ENCODE results near the gene RNU1-4. TPM values are rescaled to one million over a fixed set of nuclear protein-coding genes. Genes with fewer than 3 reads are reported as not detected.
"Not testable (repeated sequence)": the region's sequence is repeated elsewhere in the genome, so short reads cannot be mapped to it uniquely, and the experiment has no call there.

The RNU1-4 gene
- total and polyA plus RNA-seq, 2 of the 13 experiments (the other 11 are each of a cell fraction or from before 2014, with no cell fraction given): under 0.01 to 11,018 TPM

- peak; percentile 85 for TF ChIP-seq ZNF639 (CRISPR knock-in tag; conservative IDR thresholded peaks at IDR 0.05)
- peak; percentile 45 for TF ChIP-seq BCL6 (CRISPR knock-in tag; IDR thresholded peaks at IDR 0.05)
- peak; percentile 69; the same call in 1 of the 2 replicates for TF ChIP-seq SNAPC4 (CRISPR knock-in tag; IDR thresholded peaks at IDR 0.05)
- 0 out of 2 replicates have a peak, but pooled peaks have one; percentile 63 for TF ChIP-seq ZNF780A (CRISPR knock-in tag; IDR thresholded peaks at IDR 0.05)
- TF ChIP-seq RARA (CRISPR knock-in tag; IDR thresholded peaks at IDR 0.05): peak; percentile 26
- TF ChIP-seq TBX2 (CRISPR knock-in tag; IDR thresholded peaks at IDR 0.05; ENCODE audit: borderline replicate concordance): 0 out of 2 replicates have a peak, but pooled peaks have one; percentile 32
- peak; percentile 80; the same call in 1 of the 2 replicates for TF ChIP-seq CBX5 (CRISPR knock-in tag; IDR thresholded peaks at IDR 0.05; ENCODE audit: borderline replicate concordance)
- 0 out of 2 replicates have a peak, but pooled peaks have one; percentile 33 for TF ChIP-seq PAXIP1 (CRISPR knock-in tag; conservative IDR thresholded peaks at IDR 0.05)
- peak; percentile 51 for TF ChIP-seq KDM2A (CRISPR knock-in tag; IDR thresholded peaks at IDR 0.05; ENCODE audit: borderline replicate concordance, low read depth)
- TF ChIP-seq NONO (IDR thresholded peaks at IDR 0.05); CREM (CRISPR knock-in tag; IDR thresholded peaks at IDR 0.05); CREB1 (IDR thresholded peaks at IDR 0.05): not testable (repeated sequence)
- peak; percentile 59 for TF ChIP-seq NONO (CRISPR knock-in tag; conservative IDR thresholded peaks at IDR 0.05)
- peak; percentile 59; the same call in 1 of the 2 replicates for TF ChIP-seq SP4 (CRISPR knock-in tag; IDR thresholded peaks at IDR 0.05)
- TF ChIP-seq THAP11 (CRISPR knock-in tag; IDR thresholded peaks at IDR 0.05): peak; percentile 93
- TF ChIP-seq CREM (IDR thresholded peaks at IDR 0.05): peak; percentile 66; the same call in 1 of the 2 replicates
- TF ChIP-seq FOSL2 (CRISPR knock-in tag; IDR thresholded peaks at IDR 0.05): peak; percentile 50; the same call in 1 of the 2 replicates
- TF ChIP-seq ZNF124 (CRISPR knock-in tag; IDR thresholded peaks at IDR 0.05): peak; percentile 89; the same call in 1 of the 2 replicates
- TF ChIP-seq PITX1 (CRISPR knock-in tag; IDR thresholded peaks at IDR 0.05): peak; percentile 50; the same call in 1 of the 2 replicates
- peak; percentile 73; the same call in 1 of the 2 replicates for TF ChIP-seq HMG20B (CRISPR knock-in tag; conservative IDR thresholded peaks at IDR 0.05)
- TF ChIP-seq CREB1 (CRISPR knock-in tag; IDR thresholded peaks at IDR 0.05): peak; percentile 62; the same call in 1 of the 2 replicates
- TF ChIP-seq ZNF589 (CRISPR knock-in tag; conservative IDR thresholded peaks at IDR 0.05): 0 out of 2 replicates have a peak, but pooled peaks have one; percentile 58
Measured at GRCh38 chr1:16766689-16767256, 26.5 kb downstream of the RNU1-4 start (continued).
